HG03045 (cell line): ENCODE results near the gene KIAA1671.
"Not testable (repeated sequence)": the region's sequence is repeated elsewhere in the genome, so short reads cannot be mapped to it uniquely, and the experiment has no call there.

ENCODE experiments used
- ATAC-seq: cut with Tn5 transposase; IDR thresholded peaks from one replicate; pipeline ENCODE4 v1.9.1; 2021; ENCODE audit warnings: mild to moderate bottlenecking, moderate library complexity; ENCODE audit not compliant: unreplicated experiment

The KIAA1671 gene

DNA sequence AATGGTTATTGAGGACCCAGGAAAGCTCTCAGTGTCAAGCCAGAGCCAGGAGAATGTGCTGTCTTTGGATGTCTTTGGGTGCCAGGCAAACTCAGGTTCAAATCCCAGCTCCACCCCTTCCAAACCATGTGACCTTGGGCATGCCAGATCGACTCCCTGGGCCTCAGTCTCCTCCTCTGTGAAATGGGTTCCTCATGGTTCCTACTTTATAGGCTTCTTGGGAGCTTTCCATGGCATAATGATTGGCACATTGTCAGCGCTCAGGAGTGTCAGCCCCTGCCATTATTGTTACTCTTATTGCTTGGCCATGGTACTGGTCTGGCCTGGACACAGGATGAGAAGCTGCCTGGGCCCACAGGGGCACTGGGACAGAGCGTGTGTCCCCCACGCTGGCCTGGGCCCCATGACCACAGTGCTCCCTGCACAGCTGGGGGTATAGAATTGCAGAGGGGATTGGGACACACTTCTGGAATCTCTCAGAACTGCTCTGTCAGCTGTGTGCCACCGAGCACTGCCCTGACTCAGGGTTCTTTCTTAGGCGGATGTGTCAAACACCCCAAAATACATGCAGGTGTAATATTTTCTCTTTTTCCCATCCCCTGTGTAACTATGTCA, 209.5 kb downstream of the KIAA1671 start:
- no peak for ATAC-seq

DNA sequence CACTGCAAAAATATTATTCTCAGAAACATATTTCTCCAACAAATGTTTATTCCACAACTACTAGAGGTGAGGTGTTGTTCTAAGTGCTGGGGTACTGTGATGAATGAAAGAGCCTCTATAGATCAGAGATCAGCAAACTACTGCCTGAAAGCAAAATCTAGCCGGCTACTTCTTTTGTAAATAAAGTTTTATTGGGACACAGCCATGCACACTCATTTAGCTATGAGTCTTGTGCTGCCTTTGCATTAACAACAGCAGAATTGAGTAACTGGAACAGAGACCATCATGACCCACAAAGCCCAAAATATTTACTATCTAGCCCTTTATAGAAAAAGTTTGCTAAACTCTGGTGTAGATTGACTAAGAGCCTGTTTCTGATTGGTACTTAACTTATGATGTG, 210.0 kb downstream of the KIAA1671 start:
- no peak for ATAC-seq

- ATAC-seq = no peak
These were observed 213.3 kb downstream of the KIAA1671 start for GRCh38 chr22:25165785-25166184.

- no peak for ATAC-seq
These were observed 213.9 kb downstream of the KIAA1671 start for GRCh38 chr22:25166266-25167040.

GRCh38 chr22:25167082-25167481, 214.6 kb downstream of the KIAA1671 start:
- no peak for ATAC-seq

DNA sequence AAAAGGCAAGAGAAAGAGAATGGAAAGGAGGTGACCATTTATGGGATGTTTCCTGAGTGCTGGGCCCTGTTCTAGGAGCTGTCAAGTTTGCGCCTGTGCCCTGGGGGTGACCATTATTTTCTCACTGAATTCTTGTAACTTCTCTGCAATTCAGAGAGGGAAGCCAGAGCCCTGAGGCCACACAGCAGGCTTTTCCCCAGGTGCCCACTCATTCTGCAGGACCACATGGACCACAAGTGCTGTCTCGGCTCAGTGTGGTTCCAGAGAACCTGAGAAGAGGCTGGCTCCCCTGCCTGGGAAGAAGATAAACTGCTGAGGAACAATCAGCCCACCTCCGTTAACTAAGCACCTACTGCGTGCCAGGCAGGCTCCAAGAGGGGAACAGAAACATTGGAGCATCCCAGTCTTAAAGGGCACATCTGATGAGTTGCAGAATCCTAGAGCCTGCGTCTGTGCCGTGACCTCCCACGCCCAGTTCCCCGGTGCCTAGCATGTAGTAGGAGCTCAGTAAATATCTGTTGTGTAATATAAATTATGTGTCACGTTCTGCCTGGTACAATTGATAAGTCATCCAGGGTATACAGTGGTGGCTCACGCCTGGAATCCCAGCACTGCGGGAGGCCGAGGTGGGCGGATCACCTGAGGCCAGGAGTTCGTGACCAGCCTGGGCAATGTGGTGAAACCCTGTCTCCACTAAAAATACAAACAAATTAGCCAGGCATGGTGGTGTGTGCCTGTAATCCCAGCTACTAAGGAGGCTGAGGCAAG, 215.5 kb downstream of the KIAA1671 start:
- ATAC-seq = no peak

GRCh38 chr22:25169278-25170031, 216.9 kb downstream of the KIAA1671 start:
- ATAC-seq = no peak

- ATAC-seq = no peak
These were observed 218.0 kb downstream of the KIAA1671 start for GRCh38 chr22:25170426-25170980.

DNA sequence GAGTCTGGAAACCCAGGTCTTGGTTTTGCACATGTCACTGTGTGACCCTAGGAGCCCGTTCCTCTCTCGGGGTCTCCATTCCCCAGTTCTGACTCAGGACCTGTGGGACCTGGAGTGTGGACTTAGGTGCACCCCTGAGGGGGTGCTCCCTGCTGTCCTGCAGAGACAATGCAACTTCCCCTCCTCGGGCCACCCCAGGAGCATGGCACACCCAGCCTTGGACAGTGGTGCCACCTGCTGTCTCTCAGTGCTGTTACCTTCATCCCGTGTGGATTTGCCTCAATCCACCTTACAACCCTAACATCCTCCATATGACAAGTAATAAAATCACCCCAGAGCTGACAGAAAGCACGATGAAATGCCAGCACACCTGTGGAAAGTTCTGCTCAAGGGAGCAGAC, 219.6 kb downstream of the KIAA1671 start:
- ATAC-seq = no peak

DNA sequence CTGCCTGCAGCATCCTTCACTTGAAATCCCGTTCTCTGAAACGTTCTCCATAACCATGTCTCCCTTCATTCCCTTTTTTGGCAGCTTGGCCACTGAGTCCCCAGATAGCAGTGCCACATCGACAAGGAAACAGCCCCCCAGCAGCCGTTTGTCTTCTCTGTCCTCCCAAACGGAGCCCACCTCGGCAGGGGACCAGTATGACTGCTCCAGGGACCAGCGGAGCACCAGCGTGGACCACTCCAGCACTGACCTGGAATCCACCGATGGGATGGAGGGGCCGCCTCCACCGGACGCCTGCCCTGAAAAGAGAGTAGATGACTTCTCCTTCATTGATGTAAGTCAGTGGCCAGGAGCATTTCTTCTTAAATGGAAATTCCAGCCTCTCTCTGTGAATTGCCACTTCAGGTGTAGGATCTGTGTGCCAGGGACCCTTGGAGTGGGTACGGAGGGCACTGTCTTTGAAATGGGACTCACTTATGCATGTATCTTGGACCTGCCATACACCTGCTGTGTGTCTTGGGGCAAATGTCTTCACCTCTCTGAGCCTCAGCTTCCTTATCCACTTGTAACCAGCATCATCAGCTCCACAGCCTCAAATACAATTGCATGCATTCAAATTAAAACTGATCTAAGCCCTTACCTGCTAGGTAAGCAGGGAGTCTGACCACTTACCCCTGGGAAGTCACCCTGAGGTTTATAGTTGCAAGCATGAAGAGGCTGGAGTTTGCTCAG, 221.8 kb downstream of the KIAA1671 start:
- no peak for ATAC-seq

DNA sequence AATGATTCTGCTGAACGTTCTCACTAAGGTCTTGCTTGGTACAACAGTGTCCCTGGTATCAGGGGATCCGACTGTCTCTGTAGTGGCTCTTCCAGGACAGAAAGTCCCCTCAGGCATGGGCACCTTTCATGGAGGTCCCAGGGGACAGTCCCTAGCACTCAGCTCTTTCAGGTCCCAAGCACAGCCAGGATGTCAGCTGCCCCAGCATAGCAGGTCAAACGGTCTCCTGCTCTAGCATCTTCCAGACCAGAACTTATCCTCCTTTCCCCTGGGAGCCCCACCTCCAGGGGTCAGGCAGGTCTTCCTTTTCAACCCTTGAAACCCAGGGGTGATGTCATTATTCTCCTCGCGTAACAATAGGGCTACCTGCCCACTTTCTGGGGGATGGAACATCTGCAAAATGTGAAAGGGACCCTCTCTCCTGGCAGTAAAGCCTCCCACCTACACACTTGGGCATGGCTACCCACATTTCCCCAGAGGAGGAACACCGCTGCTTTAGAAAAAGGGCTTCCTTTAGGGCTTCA, 222.4 kb downstream of the KIAA1671 start:
- no peak for ATAC-seq

GRCh38 chr22:25176175-25176574, 223.7 kb downstream of the KIAA1671 start:
- no peak for ATAC-seq

DNA sequence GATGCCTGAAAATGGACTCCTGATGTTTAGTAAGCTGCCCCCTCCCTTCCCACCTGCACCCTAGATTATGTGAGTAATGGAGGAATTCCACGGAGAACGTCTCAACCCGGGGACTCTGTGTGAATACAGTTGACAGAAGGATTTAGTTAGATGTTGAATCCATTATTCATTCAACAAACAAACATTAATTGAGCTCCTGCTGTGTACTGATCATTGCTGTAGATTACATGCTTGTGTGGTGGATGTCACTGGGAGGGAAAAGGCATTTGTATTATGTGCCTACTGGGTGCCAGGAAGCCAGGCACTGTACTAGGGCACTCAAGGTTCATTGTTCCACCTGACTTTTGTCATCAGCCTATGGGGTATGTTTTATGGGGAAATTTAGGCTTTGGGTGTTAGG, 224.3 kb downstream of the KIAA1671 start:
- ATAC-seq = no peak

GRCh38 chr22:25177226-25177625, 224.7 kb downstream of the KIAA1671 start:
- ATAC-seq = no peak

DNA sequence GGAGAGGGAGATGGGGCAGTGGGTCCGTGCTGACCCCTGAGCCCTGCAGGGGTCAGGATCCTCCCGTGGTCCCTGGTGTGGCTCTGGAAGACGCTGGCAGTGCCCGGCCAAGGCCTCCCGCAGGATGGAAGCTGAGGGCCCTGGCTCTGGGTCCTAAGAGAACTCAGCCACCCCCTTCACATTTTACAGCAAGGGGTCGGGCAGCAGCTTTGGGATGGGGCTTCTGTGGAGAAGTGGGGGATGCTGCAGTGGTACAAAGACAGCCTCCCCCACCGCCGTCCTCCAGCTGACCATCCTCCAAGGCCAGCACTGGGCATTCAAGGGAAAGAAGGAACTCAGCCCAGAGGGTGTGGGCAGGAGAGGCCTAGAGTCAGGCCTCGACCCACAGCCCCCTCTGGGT, 225.4 kb downstream of the KIAA1671 start:
- no peak for ATAC-seq

DNA sequence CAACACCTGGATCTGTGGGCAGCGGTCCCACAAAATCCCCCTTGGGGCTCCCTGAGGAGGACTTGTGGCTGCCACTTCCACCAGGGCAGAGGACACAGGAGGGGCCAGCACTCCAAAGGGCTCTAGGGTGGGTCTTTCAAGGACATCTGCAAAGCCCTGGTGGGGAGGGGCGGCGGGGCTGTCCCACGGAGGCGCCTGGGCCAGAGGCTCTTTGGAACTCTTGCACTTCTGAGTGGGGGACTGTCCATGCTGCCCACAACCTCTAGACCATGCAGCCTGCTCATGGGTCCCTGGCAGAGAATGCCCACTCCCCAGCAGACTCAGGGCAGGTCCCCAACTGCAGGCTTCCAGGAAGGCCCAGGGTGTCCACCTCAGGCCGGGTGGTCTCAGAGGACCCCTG, 225.8 kb downstream of the KIAA1671 start:
- not testable (repeated sequence) for ATAC-seq

- ATAC-seq = not testable (repeated sequence)
These were observed 226.5 kb downstream of the KIAA1671 start for GRCh38 chr22:25178869-25179631.

DNA sequence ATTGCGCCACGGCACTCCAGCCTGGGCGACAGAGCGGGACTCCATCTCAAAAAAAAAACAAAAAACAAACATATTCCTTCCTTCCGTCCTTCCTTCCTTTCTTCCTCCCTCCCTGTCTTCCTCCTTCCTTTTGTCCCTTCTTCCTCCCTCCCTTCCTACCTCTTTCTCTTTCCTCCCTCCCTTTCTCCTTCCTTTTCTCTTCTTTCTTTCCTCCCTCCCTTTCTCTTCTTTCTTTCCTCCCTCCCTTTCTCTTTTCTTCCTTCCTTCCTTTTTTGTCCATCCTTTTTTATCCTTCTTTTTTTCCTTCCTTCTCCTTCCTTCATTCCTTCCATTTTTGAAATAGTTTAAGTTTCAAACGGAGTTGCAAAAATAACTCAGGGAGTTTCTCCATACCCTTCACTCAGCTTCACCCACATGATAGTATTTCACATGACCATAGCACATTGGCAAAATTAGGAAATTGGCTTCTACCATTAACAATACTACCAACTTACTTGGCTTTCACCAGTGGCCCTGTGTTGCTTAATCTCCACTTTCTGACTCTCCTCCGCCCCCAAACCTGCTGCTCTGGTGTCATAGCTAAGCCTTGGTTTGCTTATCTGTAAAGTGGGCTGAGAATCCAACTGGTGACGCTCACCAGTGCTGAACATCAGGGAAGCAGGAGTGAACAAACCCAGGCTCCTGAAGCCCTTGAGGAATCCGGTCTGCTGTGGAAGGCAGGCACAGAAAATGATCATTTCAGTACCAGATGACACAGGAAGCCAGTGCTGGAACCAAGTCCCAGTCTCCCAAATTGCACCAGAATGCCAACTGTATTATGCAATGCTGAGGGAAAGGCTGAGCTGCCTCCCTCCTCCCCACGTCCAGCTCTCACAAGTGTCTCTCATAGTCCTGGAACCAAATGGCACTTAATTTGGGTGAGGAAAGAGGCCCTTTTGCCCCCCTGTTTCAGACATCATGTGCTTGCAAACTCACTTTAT, 229.9 kb downstream of the KIAA1671 start:
- ATAC-seq = no peak
